IPS DF 6.9 (cell line): Measurements from ENCODE around the gene KCNJ10.
A peak's percentile ranks its signal among the peaks of the same experiment; 100 is the strongest.

Experiments used
- DNase-seq: peaks from one replicate; pipeline ENCODE4 v3.0.0-alpha.2; 2013; ENCODE audit warnings: low read depth, low spot score
- H3K27ac ChIP-seq: one replicate; pipeline ENCODE4 v1.5.1; 2013; ENCODE audit warnings: low read length, control low read depth
- H3K27me3 ChIP-seq: 2 replicates; pipeline ENCODE4 v1.6.1; 2013; ENCODE audit warnings: mild to moderate bottlenecking, low read length; ENCODE audit not compliant: control insufficient read depth, insufficient read depth
- H3K36me3 ChIP-seq: 2 replicates; pipeline ENCODE4 v1.6.1; 2013; ENCODE audit warnings: low read length; ENCODE audit not compliant: control insufficient read depth, insufficient read depth
- H3K4me1 ChIP-seq: 2 replicates; pipeline ENCODE4 v1.6.1; 2013; ENCODE audit warnings: low read length; ENCODE audit not compliant: control insufficient read depth, insufficient read depth
- H3K4me3 ChIP-seq: 2 replicates; pipeline ENCODE4 v1.5.1; 2013; ENCODE audit warnings: mild to moderate bottlenecking, low read length
- H3K9me3 ChIP-seq: 2 replicates; pipeline ENCODE4 v1.6.1; 2013; ENCODE audit warnings: low read length, inconsistent platforms; ENCODE audit not compliant: control insufficient read depth, insufficient read depth
- WGBS: extraction: QIAGEN DNeasy Blood & Tissue Kit; methylation state at CpG from one replicate; pipeline ENCODE4 v1.1.7; 2013; ENCODE audit warnings: mixed read lengths, missing lambda C conversion rate; ENCODE audit not compliant: insufficient read length, insufficient coverage; 5-methylcytosine and 5-hydroxymethylcytosine counted together

KCNJ10 gene

DNA sequence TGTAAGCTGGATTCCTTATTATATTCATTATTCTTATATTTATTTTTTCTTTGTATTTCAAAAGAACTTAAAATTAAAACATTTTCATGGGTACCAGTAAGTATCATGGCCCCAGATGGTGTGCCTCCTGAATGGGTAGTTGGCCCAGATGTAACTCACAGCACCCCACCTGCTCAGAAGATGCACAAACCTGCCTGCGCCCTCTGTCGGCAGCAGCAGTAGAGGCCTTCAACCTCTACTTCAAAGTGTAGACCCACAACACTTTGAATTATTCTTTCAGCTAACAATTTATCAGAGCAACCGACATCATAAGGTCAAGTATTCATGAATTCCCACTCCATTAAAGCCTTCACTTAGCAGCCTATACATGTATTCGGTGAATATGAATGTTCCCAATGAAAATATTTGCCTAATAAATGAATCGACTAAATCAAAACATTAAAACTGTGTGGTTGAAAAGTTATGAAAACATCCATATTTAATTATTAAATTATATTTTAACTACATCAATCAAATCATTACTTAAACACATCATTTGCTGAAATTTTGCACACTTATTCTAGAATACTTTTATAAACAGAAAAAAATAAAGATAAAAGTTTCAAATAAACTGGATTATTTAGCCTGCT, 63.5 kb downstream of the KCNJ10 start:
- peak; percentile 72 for DNase-seq
- Histone ChIP-seq H3K36me3 (no peaks in the 10 kb centered on the region), H3K4me1 (no peaks in the 10 kb centered on the region), H3K9me3 (no peaks in the 10 kb centered on the region), H3K4me3 (no peak overlapping the region), H3K27ac (no peak overlapping the region), H3K27me3 (no peaks in the 10 kb centered on the region)
- no CpG with 5 or more reads among the region's 5 CpGs for WGBS

DNA sequence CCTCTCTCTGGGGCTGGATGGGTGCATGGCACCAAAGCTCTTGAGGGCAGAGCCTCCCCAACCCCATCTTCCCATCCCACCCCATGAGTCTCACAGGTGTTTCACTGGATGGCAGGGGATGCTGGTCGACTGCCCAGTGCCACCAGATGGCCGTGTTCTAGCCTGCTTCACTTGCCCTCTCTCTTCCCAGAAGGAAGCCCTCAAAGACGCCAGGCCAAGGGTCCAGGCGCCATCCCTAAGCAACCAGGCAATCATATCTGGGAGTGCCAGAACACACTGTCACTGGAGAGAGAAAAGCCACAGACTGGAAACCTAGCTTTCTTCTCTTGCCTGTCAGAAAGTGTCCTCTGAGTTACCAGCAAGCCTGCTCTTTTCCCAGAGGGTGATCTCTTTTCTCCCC, 64.9 kb downstream of the KCNJ10 start:
- H3K4me3 ChIP-seq = no peak overlapping the region
- H3K27me3 ChIP-seq = no peaks in the 10 kb centered on the region
- H3K27ac ChIP-seq = no peak overlapping the region
- no CpG with 5 or more reads among the region's 4 CpGs for WGBS
- H3K9me3 ChIP-seq = no peaks in the 10 kb centered on the region
- H3K36me3 ChIP-seq = no peaks in the 10 kb centered on the region
- no peak for DNase-seq
- H3K4me1 ChIP-seq = no peaks in the 10 kb centered on the region

- no peak for DNase-seq
- no CpG with 5 or more reads among the region's 2 CpGs for WGBS
Measured at GRCh38 chr1:160004425-160004824, 65.5 kb downstream of the KCNJ10 start.

GRCh38 chr1:160004001-160004400, 66.0 kb downstream of the KCNJ10 start:
- Histone ChIP-seq H3K4me3 (no peak overlapping the region), H3K4me1 (no peaks in the 10 kb centered on the region), H3K27ac (no peak overlapping the region), H3K36me3 (no peaks in the 10 kb centered on the region), H3K9me3 (no peaks in the 10 kb centered on the region), H3K27me3 (no peaks in the 10 kb centered on the region)
- no peak for DNase-seq
- no CpG with 5 or more reads among the region's 1 CpG for WGBS

More at GRCh38 chr1:160004425-160004824, 65.5 kb downstream of the KCNJ10 start:
- H3K36me3 ChIP-seq = no peaks in the 10 kb centered on the region
- H3K4me3 ChIP-seq = no peak overlapping the region
- no peak overlapping the region for H3K27ac ChIP-seq
- H3K27me3 ChIP-seq = no peaks in the 10 kb centered on the region
- H3K9me3 ChIP-seq = no peaks in the 10 kb centered on the region
- H3K4me1 ChIP-seq = no peaks in the 10 kb centered on the region

- DNase-seq = no peak
- Histone ChIP-seq H3K27ac (no peak overlapping the region), H3K4me1 (no peaks in the 10 kb centered on the region), H3K4me3 (no peak overlapping the region), H3K36me3 (no peaks in the 10 kb centered on the region), H3K9me3 (no peaks in the 10 kb centered on the region), H3K27me3 (no peaks in the 10 kb centered on the region)
- no CpG with 5 or more reads among the region's 2 CpGs for WGBS
Measured at GRCh38 chr1:160001440-160001839, 68.5 kb downstream of the KCNJ10 start.

DNA sequence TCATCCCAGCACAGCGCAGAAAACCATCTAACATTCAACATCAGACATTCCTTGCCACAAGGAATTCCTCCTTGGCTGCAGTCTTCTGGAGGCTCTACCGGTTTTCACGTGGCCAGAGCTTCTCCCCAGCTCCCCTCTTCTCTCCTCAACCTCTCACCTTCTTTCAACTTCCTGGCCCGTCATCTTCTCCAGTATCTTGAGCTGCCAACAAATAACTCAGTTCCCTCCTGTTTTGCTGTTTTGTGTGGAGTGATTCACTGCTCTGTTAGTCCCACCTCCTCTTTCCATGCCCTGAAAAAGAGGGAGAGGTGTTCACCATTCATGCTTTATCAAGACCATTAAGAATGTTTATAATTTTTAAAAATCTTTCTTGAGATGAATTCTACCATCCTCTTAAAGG, 70.8 kb downstream of the KCNJ10 start:
- Histone ChIP-seq H3K9me3 (no peaks in the 10 kb centered on the region), H3K27ac (no peak overlapping the region), H3K27me3 (no peaks in the 10 kb centered on the region), H3K4me1 (no peaks in the 10 kb centered on the region), H3K36me3 (no peaks in the 10 kb centered on the region), H3K4me3 (no peak overlapping the region)
- no peak for DNase-seq
- no CpG with 5 or more reads among the region's 4 CpGs for WGBS

- no peak for DNase-seq
- H3K9me3 ChIP-seq = no peaks in the 10 kb centered on the region
- H3K36me3 ChIP-seq = no peaks in the 10 kb centered on the region
- H3K4me1 ChIP-seq = no peaks in the 10 kb centered on the region
- H3K4me3 ChIP-seq = no peak overlapping the region
- no peaks in the 10 kb centered on the region for H3K27me3 ChIP-seq
- H3K27ac ChIP-seq = no peak overlapping the region
Measured at GRCh38 chr1:159996653-159997052, 73.3 kb downstream of the KCNJ10 start.

GRCh38 chr1:159994896-159995295, 75.1 kb downstream of the KCNJ10 start:
- H3K4me3 ChIP-seq = no peak overlapping the region
- H3K9me3 ChIP-seq = no peaks in the 10 kb centered on the region
- H3K36me3 ChIP-seq = no peaks in the 10 kb centered on the region
- WGBS = no CpG with 5 or more reads among the region's 2 CpGs
- DNase-seq = no peak
- H3K27me3 ChIP-seq = no peaks in the 10 kb centered on the region
- no peak overlapping the region for H3K27ac ChIP-seq
- H3K4me1 ChIP-seq = no peaks in the 10 kb centered on the region

GRCh38 chr1:159993911-159994310, 76.0 kb downstream of the KCNJ10 start:
- no peaks in the 10 kb centered on the region for H3K36me3 ChIP-seq
- H3K27ac ChIP-seq = no peak overlapping the region
- no peaks in the 10 kb centered on the region for H3K9me3 ChIP-seq
- H3K4me3 ChIP-seq = no peak overlapping the region
- WGBS = no CpG with 5 or more reads among the region's 2 CpGs
- no peaks in the 10 kb centered on the region for H3K4me1 ChIP-seq
- DNase-seq = no peak
- H3K27me3 ChIP-seq = no peaks in the 10 kb centered on the region

GRCh38 chr1:159992161-159992560, 77.8 kb downstream of the KCNJ10 start:
- Histone ChIP-seq H3K4me3 (no peak overlapping the region), H3K9me3 (no peaks in the 10 kb centered on the region), H3K4me1 (no peaks in the 10 kb centered on the region), H3K36me3 (no peaks in the 10 kb centered on the region), H3K27me3 (no peaks in the 10 kb centered on the region), H3K27ac (no peak overlapping the region)
- no peak for DNase-seq
- no CpG with 5 or more reads among the region's 1 CpG for WGBS

GRCh38 chr1:159991513-159991912, 78.4 kb downstream of the KCNJ10 start:
- H3K4me1 ChIP-seq = no peaks in the 10 kb centered on the region
- H3K27me3 ChIP-seq = no peaks in the 10 kb centered on the region
- no CpG with 5 or more reads among the region's 4 CpGs for WGBS
- H3K27ac ChIP-seq = no peak overlapping the region
- H3K4me3 ChIP-seq = no peak overlapping the region
- no peaks in the 10 kb centered on the region for H3K9me3 ChIP-seq
- H3K36me3 ChIP-seq = no peaks in the 10 kb centered on the region
- no peak for DNase-seq
